MM.1S (cell line): ENCODE results near the gene DNAJB5.

Source experiments
- DNase-seq: peaks from one replicate; pipeline ENCODE4 v3.0.0-alpha.2; 2015
- H2AFZ ChIP-seq: fragments of 300-600 bp; sonication (generic); 2 replicates; pipeline ENCODE4 v1.6.0; 2016; ENCODE audit warnings: antibody characterized with exemption, low read length
- H3F3A ChIP-seq: fragments of 300-600 bp; sonication (generic); 2 replicates; pipeline ENCODE4 v1.6.1; 2016; ENCODE audit warnings: mild to moderate bottlenecking, antibody characterized with exemption, low read length, moderate library complexity, mixed read lengths; ENCODE audit not compliant: insufficient read depth
- H3K27ac ChIP-seq: fragments of 300-600 bp; sonication (generic); 2 replicates; pipeline ENCODE4 v1.5.1; 2016; ENCODE audit warnings: mild to moderate bottlenecking, low read length
- H3K27me3 ChIP-seq: fragments of 300-600 bp; sonication (generic); replicated peaks from 2 replicates; pipeline ENCODE4 v1.6.0; 2016; ENCODE audit warnings: low read length; ENCODE audit not compliant: insufficient read depth
- H3K36me3 ChIP-seq: fragments of 300-600 bp; sonication (generic); replicated peaks from 2 replicates; pipeline ENCODE4 v1.6.1; 2016; ENCODE audit warnings: mild to moderate bottlenecking, low read length, mixed read lengths; ENCODE audit not compliant: insufficient read depth
- H3K4me1 ChIP-seq: fragments of 300-600 bp; sonication (generic); 2 replicates; pipeline ENCODE4 v1.6.1; 2016; ENCODE audit warnings: low read length, mixed read lengths
- H3K4me2 ChIP-seq: fragments of 300-600 bp; sonication (generic); 2 replicates; pipeline ENCODE4 v1.6.0; 2016; ENCODE audit warnings: low read depth, low read length
- H3K4me3 ChIP-seq: fragments of 300-600 bp; sonication (generic); 2 replicates; pipeline ENCODE4 v1.5.1; 2016; ENCODE audit warnings: low read length, mixed read lengths
- H3K79me2 ChIP-seq: fragments of 300-600 bp; sonication (generic); 2 replicates; pipeline ENCODE4 v1.6.1; 2016; ENCODE audit warnings: mixed run types, low read length, mixed read lengths
- H3K9ac ChIP-seq: fragments of 300-600 bp; sonication (generic); 2 replicates; pipeline ENCODE4 v1.6.1; 2016; ENCODE audit warnings: low read length, mixed read lengths
- H3K9me2 ChIP-seq: fragments of 300-600 bp; sonication (generic); replicated peaks from 2 replicates; pipeline ENCODE4 v1.6.1; 2016; ENCODE audit warnings: mild to moderate bottlenecking, low read length, mixed read lengths; ENCODE audit not compliant: insufficient read depth
- H3K9me3 ChIP-seq: fragments of 300-600 bp; sonication (generic); replicated peaks from 2 replicates; pipeline ENCODE4 v1.6.1; 2016; ENCODE audit warnings: mild to moderate bottlenecking, low read length, mixed read lengths; ENCODE audit not compliant: insufficient read depth
- H4K20me1 ChIP-seq: fragments of 300-600 bp; sonication (generic); 2 replicates; pipeline ENCODE4 v1.6.1; 2016; ENCODE audit warnings: mild to moderate bottlenecking, low read length, moderate library complexity, mixed read lengths; ENCODE audit not compliant: insufficient read depth
- CTCF ChIP-seq: fragments of 300-600 bp; sonication (generic); IDR thresholded peaks from 2 replicates; pipeline ENCODE4 v1.5.1; 2016; ENCODE audit warnings: antibody characterized with exemption, low read length, mixed read lengths
- EZH2 ChIP-seq: fragments of 300-600 bp; sonication (generic); optimal IDR thresholded peaks from 2 replicates; pipeline ENCODE3; 2017; ENCODE audit warnings: low read depth, mild to moderate bottlenecking, antibody characterized with exemption, low read length, mixed read lengths
- EZH2phosphoT487 ChIP-seq: fragments of 300-600 bp; sonication (generic); IDR thresholded peaks from 2 replicates; pipeline ENCODE4 v1.6.1; 2018; ENCODE audit warnings: antibody characterized with exemption, low read length

DNAJB5 gene

GRCh38 chr9:35029241-35029640 lies 39.7 kb downstream of the DNAJB5 start:
- H3K36me3 ChIP-seq, result no peaks in the 10 kb centered on the region
- H3K4me2 ChIP-seq, result no peak overlapping the region
- H3K27ac ChIP-seq, result no peak overlapping the region
- no peaks in the 10 kb centered on the region for H3K79me2 ChIP-seq
- TF ChIP-seq CTCF, result no peak
- H3K4me1 ChIP-seq, result peaks cover 30% of the 10 kb centered on the region
- no peak overlapping the region for H2AFZ ChIP-seq
- H3K9me2 ChIP-seq, result no peaks in the 10 kb centered on the region
- no peak for DNase-seq
- H3K9ac ChIP-seq, result no peak overlapping the region
- no peaks in the 10 kb centered on the region for H3K27me3 ChIP-seq
- H3K9me3 ChIP-seq, result no peaks in the 10 kb centered on the region
- no peak overlapping the region for H3K4me3 ChIP-seq
- H3F3A ChIP-seq, result peaks cover 12% of the 10 kb centered on the region
- no peaks in the 10 kb centered on the region for H4K20me1 ChIP-seq

GRCh38 chr9:35029852-35030251 lies 40.3 kb downstream of the DNAJB5 start:
- Histone ChIP-seq H2AFZ (no peak overlapping the region), H3K36me3 (no peaks in the 10 kb centered on the region), H3K27ac (no peak overlapping the region), H4K20me1 (no peaks in the 10 kb centered on the region), H3K4me2 (no peak overlapping the region), H3K79me2 (no peaks in the 10 kb centered on the region), H3K9ac (no peak overlapping the region), H3K27me3 (no peaks in the 10 kb centered on the region), H3K9me3 (no peaks in the 10 kb centered on the region), H3F3A (peaks cover 12% of the 10 kb centered on the region), H3K4me3 (no peak overlapping the region), H3K4me1 (peaks cover 30% of the 10 kb centered on the region), H3K9me2 (no peaks in the 10 kb centered on the region)
- no peak for DNase-seq
- no peak for TF ChIP-seq CTCF
- TF ChIP-seq EZH2, result no peak
- TF ChIP-seq EZH2phosphoT487, result no peak

GRCh38 chr9:35033101-35033500 lies 43.6 kb downstream of the DNAJB5 start:
- no peak for DNase-seq
- Histone ChIP-seq H3K27ac (no peak overlapping the region), H3F3A (peaks cover 6% of the 10 kb centered on the region), H3K36me3 (no peaks in the 10 kb centered on the region), H3K9me3 (no peaks in the 10 kb centered on the region), H3K9ac (no peak overlapping the region), H4K20me1 (no peaks in the 10 kb centered on the region), H3K27me3 (no peaks in the 10 kb centered on the region), H3K4me3 (no peak overlapping the region), H3K9me2 (no peaks in the 10 kb centered on the region), H3K4me1 (peaks cover 18% of the 10 kb centered on the region), H3K79me2 (no peaks in the 10 kb centered on the region), H3K4me2 (no peak overlapping the region), H2AFZ (no peak overlapping the region)
- no peak for TF ChIP-seq EZH2phosphoT487
- no peak for TF ChIP-seq EZH2
- no peak for TF ChIP-seq CTCF
